ENCODE measurements around the gene SYP. TPM values are rescaled to one million over a fixed set of nuclear protein-coding genes. Genes with fewer than 3 reads are reported as not detected.

The SYP gene
- total and polyA plus RNA-seq, 9 of the 15 experiments (the other 6 are each of a cell fraction or from before 2014, with no cell fraction given), result 0.48 to 5.1 (median 2.6) TPM

DNA sequence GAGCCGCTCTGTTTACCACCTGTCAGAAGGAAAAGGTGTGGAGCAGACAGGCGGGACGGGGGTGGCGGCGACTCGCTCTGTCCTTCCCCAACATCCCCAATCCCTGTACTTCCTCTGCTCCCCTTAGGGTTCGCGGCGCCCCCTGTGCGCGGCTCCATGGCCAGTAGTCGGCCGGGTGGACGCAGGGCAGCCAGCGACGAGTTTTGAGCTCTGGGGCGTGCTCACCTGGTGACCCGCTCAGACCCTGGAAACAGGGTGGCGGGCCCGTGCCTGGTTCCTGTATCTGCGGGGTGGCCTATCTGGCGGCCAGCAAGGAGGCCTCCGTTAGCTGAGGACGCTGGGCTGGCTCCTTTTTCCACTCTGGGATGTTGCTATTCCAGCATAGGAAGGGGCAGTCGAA is 42.8 kb downstream of the SYP start:
- Histone ChIP-seq H3K4me2 (ENCODE audit: insufficient read depth, low read length) (no peak overlapping the region), H3K9ac (ENCODE audit: insufficient read depth in 1 of 2, low read depth in 2 of 2, low read length in 2 of 2) (peak overlapping the region in 1 of 2 experiments; percentile 64; a peak in 2 of 4 replicates), H3K9me1 (ENCODE audit: control insufficient read depth, insufficient read depth, low read length) (no peaks in the 10 kb centered on the region), H3K36me3 (ENCODE audit: control insufficient read depth, insufficient read depth, low read length) (no peaks in the 10 kb centered on the region), H3K27me3 (ENCODE audit: control insufficient read depth in 2 of 2, insufficient read depth in 2 of 2, low read length in 2 of 2) (no peaks in the 10 kb centered on the region), H3K79me2 (ENCODE audit: control insufficient read depth, insufficient read depth, low read length) (peaks cover 8% of the 10 kb centered on the region; the same call in 2 of the 3 replicates), H3K4me1 (replicated peaks in 1 of 2; ENCODE audit: control insufficient read depth in 2 of 2, insufficient read depth in 2 of 2, low read length in 2 of 2) (peaks cover 4 to 28% of the 10 kb centered on the region in 2 experiments; a peak in 4 of 5 replicates), H3K27ac (ENCODE audit: extremely low read depth, low read depth, low read length) (no peak overlapping the region), H2AFZ (ENCODE audit: low read depth, low read length) (0 out of 2 replicates have a peak overlapping the region, but pooled peaks have one; percentile 14), H4K20me1 (replicated peaks; ENCODE audit: control insufficient read depth, insufficient read depth, low read length) (no peaks in the 10 kb centered on the region), H3K4me3 (no peak overlapping the region), H3K9me3 (replicated peaks; ENCODE audit: control insufficient read depth, insufficient read depth, low read depth, low read length) (no peaks in the 10 kb centered on the region)
- BruUV-seq (replicated peaks), result no TSS peak
- FAIRE-seq, result no peak
- no peak for ATAC-seq
- in situ Hi-C loops (cut with MboI), result no loop called here
- ChIA-PET POLR2A (interaction anchor here (0.6 to 1.5 kb wide), 2 partner anchors 10 to 955 kb away, joined by 3 to 8 read pairs; no protein-coding TSS in a partner anchor), CTCF (ENCODE audit: low intra/inter-chr PET ratio) (no interaction called here)
- no peak for DNase-seq (ENCODE audit: extremely low read depth in 1 of 4, low spot score in 3 of 4)
- no peak for TF ChIP-seq PRMT5 (CRISPR knock-in tag; IDR thresholded peaks at IDR 0.05)
- no peak for TF ChIP-seq TCF3 (CRISPR knock-in tag; IDR thresholded peaks at IDR 0.05)
- no peak for TF ChIP-seq GATAD2A (IDR thresholded peaks at IDR 0.05)
- TF ChIP-seq SIRT6 (IDR thresholded peaks at IDR 0.05; ENCODE audit: low read depth, low read length), result no peak
- TF ChIP-seq, protein P1, sequence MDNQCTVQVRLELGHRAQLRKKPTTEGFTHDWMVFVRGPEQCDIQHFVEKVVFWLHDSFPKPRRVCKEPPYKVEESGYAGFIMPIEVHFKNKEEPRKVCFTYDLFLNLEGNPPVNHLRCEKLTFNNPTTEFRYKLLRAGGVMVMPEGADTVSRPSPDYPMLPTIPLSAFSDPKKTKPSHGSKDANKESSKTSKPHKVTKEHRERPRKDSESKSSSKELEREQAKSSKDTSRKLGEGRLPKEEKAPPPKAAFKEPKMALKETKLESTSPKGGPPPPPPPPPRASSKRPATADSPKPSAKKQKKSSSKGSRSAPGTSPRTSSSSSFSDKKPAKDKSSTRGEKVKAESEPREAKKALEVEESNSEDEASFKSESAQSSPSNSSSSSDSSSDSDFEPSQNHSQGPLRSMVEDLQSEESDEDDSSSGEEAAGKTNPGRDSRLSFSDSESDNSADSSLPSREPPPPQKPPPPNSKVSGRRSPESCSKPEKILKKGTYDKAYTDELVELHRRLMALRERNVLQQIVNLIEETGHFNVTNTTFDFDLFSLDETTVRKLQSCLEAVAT (IDR thresholded peaks at IDR 0.05), result 0 out of 4 replicates have a peak, but pooled peaks of 1 of the 2 experiments have one; percentile 18
- peak; percentile 88 for TF ChIP-seq ZBTB33 (CRISPR knock-in tag; IDR thresholded peaks at IDR 0.05)
- intact Hi-C loops (cut with micrococcal nuclease), result no loop called here
- WGBS (ENCODE audit: insufficient coverage, low coverage, missing lambda C conversion rate), result 84% methylated on average over 9 of the region's 25 CpGs
